ENCODE data around the gene INMT. TPM values are rescaled to one million over a fixed set of nuclear protein-coding genes. Genes with fewer than 3 reads are reported as not detected.
"Not testable (repeated sequence)": the region's sequence is repeated elsewhere in the genome, so short reads cannot be mapped to it uniquely, and the experiment has no call there.

Gene INMT
- total RNA-seq, 4 donors from 2014 or later = 115 to 212 (median 131) TPM

- Histone ChIP-seq H3K4me3 (no peak overlapping the region), H3K36me3 (no peaks in the 10 kb centered on the region), H3K27ac (no peak overlapping the region), H3K27me3 (no peaks in the 10 kb centered on the region), H3K9me3 (peaks cover 0 to 19% (median 0%) of the 10 kb centered on the region in 3 donors), H3K4me1 (no peaks in the 10 kb centered on the region)
- TF ChIP-seq EP300 (IDR thresholded peaks at IDR 0.05) = no peak
- TF ChIP-seq POLR2A (IDR thresholded peaks at IDR 0.05) = no peak
- TF ChIP-seq POLR2AphosphoS5 (IDR thresholded peaks at IDR 0.05) = no peak
- TF ChIP-seq, protein P1, sequence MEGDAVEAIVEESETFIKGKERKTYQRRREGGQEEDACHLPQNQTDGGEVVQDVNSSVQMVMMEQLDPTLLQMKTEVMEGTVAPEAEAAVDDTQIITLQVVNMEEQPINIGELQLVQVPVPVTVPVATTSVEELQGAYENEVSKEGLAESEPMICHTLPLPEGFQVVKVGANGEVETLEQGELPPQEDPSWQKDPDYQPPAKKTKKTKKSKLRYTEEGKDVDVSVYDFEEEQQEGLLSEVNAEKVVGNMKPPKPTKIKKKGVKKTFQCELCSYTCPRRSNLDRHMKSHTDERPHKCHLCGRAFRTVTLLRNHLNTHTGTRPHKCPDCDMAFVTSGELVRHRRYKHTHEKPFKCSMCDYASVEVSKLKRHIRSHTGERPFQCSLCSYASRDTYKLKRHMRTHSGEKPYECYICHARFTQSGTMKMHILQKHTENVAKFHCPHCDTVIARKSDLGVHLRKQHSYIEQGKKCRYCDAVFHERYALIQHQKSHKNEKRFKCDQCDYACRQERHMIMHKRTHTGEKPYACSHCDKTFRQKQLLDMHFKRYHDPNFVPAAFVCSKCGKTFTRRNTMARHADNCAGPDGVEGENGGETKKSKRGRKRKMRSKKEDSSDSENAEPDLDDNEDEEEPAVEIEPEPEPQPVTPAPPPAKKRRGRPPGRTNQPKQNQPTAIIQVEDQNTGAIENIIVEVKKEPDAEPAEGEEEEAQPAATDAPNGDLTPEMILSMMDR (IDR thresholded peaks at IDR 0.05) = no peak
- no peak for ATAC-seq
- 46 to 73% methylated on average over 2 of the region's 2 CpGs for WGBS, 2 donors (ENCODE audit: low coverage in 1 of 2)
Measured at GRCh38 chr7:30717181-30717580, 34.8 kb upstream of the INMT start.

- not testable (repeated sequence) for H3K36me3 ChIP-seq, H3K27ac ChIP-seq, H3K27me3 ChIP-seq, H3K4me1 ChIP-seq, ATAC-seq, H3K4me3 ChIP-seq
- H3K9me3 ChIP-seq = peaks cover 0 to 19% (median 0%) of the 10 kb centered on the region in 3 donors
- 89 to 100% methylated on average over 2 of the region's 2 CpGs for WGBS, 2 donors (ENCODE audit: low coverage in 1 of 2)
Measured at GRCh38 chr7:30719434-30719833, 32.5 kb upstream of the INMT start.

DNA sequence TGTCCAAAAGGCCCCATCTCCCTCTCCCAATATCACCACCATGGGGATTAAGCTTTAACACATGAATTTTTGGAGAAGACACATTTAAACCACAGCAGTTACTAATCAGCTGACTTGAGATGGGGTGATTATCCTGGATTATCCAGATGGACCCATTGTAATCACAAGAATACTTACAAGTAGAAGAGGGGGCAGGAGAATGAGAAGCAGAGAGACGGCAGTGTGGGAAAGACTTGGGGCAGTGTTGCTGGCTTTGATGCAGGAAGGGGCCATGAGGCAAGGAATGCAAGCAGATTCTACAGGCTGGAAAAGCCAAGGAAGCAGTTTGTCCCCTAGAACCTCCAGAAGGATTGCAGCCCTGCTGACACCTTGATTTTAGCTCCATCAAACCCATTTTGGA lies 30.7 kb upstream of the INMT start:
- ATAC-seq = no peak
- 88 to 100% methylated on average over 1 of the region's 1 CpG for WGBS, 2 donors (ENCODE audit: low coverage in 1 of 2)
- TF ChIP-seq POLR2A (IDR thresholded peaks at IDR 0.05) (no peak), POLR2AphosphoS5 (IDR thresholded peaks at IDR 0.05) (no peak), EP300 (IDR thresholded peaks at IDR 0.05) (no peak)
- TF ChIP-seq, protein P1 (IDR thresholded peaks at IDR 0.05) = no peak
- H3K27ac ChIP-seq = no peak overlapping the region
- H3K4me3 ChIP-seq = no peak overlapping the region
- peaks cover 0 to 19% (median 0%) of the 10 kb centered on the region in 3 donors for H3K9me3 ChIP-seq
- no peaks in the 10 kb centered on the region for H3K27me3 ChIP-seq
- no peaks in the 10 kb centered on the region for H3K4me1 ChIP-seq
- H3K36me3 ChIP-seq = no peaks in the 10 kb centered on the region

DNA sequence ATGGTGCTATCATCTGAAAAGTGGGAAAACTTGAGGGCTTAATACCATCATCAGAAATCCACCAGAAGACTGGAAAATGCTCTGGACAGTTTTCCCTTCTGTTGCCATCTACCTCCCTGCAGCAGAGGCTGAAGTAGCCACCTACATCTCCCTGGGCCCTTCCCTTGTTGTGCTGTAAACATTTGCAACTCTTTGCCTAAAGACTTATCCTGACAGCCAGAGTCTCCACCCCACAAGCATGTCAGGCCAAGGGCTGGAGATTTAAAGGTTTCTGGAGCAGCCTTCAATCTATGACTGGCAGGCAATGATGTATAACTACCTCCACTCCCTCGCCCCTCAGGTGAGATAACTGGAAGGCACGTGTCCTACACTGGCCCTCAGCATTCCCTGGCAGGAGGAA lies 29.7 kb upstream of the INMT start:
- H3K9me3 ChIP-seq = peaks cover 0 to 19% (median 0%) of the 10 kb centered on the region in 3 donors
- H3K27ac ChIP-seq = no peak overlapping the region
- 100% methylated on average over 2 of the region's 2 CpGs; no CpG with 5 or more reads in 1 of the 2 donors for WGBS, 2 donors (ENCODE audit: low coverage in 1 of 2)
- no peaks in the 10 kb centered on the region for H3K27me3 ChIP-seq
- no peaks in the 10 kb centered on the region for H3K4me1 ChIP-seq
- H3K4me3 ChIP-seq = no peak overlapping the region
- no peaks in the 10 kb centered on the region for H3K36me3 ChIP-seq
- no peak for ATAC-seq
- TF ChIP-seq EP300 (IDR thresholded peaks at IDR 0.05) (no peak), POLR2A (IDR thresholded peaks at IDR 0.05) (no peak), POLR2AphosphoS5 (IDR thresholded peaks at IDR 0.05) (no peak)
- TF ChIP-seq, protein P1 (IDR thresholded peaks at IDR 0.05) = no peak

GRCh38 chr7:30722671-30723070 lies 29.3 kb upstream of the INMT start:
- TF ChIP-seq, protein P1 (IDR thresholded peaks at IDR 0.05) = no peak
- TF ChIP-seq POLR2A (IDR thresholded peaks at IDR 0.05) = no peak
- no peak for TF ChIP-seq POLR2AphosphoS5 (IDR thresholded peaks at IDR 0.05)
- TF ChIP-seq EP300 (IDR thresholded peaks at IDR 0.05) = no peak
- Histone ChIP-seq H3K4me1 (no peaks in the 10 kb centered on the region), H3K9me3 (peaks cover 0 to 18% (median 0%) of the 10 kb centered on the region in 3 donors), H3K36me3 (no peaks in the 10 kb centered on the region), H3K4me3 (no peak overlapping the region), H3K27ac (no peak overlapping the region), H3K27me3 (no peaks in the 10 kb centered on the region)
- no peak for ATAC-seq
